GM18858 (cell line): ENCODE measurements around the gene PLCXD1.
"Not testable (repeated sequence)": the region's sequence is repeated elsewhere in the genome, so short reads cannot be mapped to it uniquely, and the experiment has no call there.

ENCODE experiments used
- ATAC-seq: cut with Tn5 transposase; IDR thresholded peaks from one replicate; pipeline ENCODE4 v1.9.1; 2021; ENCODE audit not compliant: unreplicated experiment

PLCXD1 gene

DNA sequence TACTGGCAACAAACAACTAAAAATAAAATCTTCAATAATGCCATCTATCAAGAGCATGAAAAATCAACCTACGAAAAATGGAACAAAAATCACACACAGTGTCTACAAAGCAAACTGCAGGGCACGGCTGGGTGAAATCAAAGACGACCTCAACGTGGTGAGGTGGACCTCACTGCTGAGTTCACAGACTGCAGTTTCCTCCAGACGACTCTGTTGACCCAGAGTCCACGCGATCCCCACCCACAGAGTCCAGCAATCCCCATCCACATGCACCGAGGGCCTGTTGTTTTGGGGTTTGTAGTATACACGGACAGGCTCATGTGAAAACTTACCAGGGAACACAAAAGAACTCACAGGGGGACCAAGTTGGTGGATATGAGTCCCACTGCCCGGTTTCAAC is 68.5 kb downstream of the PLCXD1 start:
- ATAC-seq: no peak

DNA sequence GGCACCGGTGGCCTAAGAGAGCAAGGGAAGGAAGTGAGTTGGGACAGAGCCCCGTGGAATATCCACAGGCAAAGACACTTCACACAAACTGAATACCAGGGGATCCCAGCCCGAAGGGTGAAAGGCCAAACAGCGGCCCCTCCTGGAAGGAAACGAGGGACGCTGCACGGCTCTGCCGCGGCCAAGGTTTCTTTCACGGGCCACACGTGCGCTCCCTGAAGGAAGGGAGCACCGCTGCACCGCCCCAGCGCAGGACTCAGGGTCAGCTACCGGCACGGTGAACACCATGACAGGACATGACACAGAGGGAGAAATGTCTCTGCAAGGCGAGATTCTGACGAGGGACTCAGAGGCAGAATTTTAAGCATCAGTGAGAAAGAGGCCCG is 69.0 kb downstream of the PLCXD1 start:
- ATAC-seq: no peak

DNA sequence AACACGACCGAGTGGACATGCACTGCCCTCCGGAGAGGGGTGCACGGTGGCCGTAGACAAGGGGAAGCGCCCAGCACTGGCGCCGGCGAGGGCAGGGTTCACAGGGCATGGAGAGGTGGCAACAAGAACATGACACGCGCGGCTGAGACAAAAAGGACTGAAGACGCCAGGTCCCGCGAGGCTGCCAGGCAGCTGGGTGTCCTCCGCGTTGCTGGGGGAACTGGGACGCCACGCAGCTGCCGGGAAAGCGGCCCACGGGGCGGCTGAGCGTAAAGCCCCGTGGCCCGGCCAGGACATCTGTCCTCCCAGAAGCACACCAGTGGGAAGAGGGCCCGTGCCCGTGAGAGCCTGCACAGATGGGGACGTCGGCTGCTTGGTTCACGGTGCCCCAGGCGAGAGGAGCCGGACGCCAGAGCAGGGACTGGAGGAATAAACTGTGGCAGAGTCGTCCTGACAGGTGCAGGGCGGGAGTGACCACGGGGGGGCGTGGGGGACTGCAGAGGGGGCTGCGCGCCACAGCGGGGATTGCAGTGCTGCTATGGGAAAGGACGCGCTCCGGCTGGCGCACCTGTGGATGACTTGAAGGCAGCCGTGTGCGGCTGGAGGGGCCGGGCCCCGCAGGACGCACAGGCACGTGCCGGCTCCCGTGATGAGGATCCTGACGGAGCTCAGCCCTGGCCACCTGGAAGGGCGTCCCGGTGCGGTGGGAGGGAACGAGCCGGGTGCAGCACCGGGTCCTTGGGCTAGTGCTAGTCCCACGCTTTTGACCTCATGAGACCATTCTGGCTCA is 69.5 kb downstream of the PLCXD1 start:
- no peak for ATAC-seq

DNA sequence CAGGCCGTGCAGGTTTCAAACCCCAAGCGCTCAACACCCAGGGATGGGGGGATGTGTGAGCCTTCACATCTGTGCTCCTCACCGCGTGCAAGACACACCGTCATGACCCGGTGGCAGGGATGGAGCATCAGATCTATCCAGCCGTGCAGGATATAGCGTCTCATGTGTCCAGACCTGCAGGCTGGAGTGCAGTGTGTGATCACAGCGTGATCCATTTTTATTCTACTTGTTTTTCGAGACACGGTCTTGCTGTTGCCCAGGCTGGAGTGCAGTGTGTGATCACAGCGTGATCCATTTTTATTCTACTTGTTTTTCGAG is 70.1 kb downstream of the PLCXD1 start:
- ATAC-seq: not testable (repeated sequence)

DNA sequence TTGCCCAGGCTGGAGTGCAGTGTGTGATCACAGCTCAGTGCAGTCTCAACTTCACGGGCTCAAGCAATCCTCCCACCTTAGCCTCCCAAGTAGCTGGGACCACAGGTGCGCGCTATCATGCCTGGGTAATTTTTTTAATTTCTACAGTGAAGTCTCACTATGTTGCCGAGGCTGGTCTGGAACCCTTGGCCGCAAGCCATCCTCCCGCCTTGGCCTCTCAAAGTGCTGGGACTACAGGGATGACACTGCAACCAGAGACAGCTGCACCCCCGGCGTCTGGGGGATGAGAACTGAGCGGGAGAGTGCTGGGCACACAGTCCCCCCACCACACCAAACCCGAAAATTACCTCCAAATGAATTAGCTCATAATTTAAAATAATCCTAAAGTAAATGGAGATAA is 70.6 kb downstream of the PLCXD1 start:
- ATAC-seq: no peak

DNA sequence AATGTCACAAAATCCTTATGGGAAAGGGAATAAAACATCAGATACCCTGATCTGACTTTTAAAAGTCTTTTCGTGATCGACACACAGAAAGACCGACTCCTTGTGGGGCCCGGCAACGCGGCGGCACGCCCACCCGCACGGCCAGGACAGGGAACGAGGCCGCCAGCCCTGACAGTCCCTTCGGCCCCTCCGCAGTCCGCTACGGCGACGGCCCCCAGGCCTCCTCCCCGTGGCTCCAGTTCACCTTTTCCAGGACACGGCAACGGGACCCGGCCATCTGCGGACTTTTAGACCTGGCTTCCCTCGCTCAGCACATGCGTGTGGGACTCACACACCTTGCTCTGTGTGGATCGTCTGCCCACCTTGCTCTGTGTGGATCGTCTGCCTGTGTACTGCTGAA is 71.0 kb downstream of the PLCXD1 start:
- no peak for ATAC-seq

DNA sequence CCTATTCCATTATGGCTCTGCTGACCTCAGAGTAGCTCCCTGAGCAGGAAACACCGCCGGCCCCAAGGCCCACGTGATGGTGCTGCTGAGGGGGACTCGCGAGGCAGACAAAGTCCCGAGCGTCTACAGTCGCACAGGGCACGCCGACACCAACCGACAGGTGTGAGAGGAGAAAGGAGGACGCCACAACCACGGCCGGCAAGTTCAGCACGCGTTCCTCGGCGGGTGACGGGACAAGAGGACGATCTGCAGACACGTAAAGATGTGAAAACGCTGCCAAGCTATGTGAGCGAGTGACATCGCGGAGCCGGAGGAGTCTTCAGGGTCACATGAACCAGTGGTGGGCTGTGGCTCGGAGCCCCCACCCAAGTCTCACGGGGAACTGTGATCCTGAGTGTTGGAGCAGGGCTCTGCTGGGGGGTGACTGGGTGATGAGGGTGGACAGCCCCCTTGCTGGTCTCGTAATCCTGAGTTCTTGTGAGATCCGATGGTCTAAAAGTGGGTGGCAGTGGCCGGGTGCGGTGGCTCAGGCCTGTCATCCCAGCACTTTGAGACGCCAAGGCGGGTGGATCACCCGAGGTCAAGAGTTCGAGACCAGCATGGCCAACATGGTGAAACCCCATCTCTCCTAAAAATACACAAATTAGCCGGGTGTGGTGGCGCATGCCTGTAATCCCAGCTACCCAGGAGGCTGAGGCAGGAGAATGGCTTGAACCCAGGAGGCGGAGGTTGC is 71.6 kb downstream of the PLCXD1 start:
- no peak for ATAC-seq
